ENCODE measurements around the gene SLC9A3.
"Not testable (repeated sequence)": the region's sequence is repeated elsewhere in the genome, so short reads cannot be mapped to it uniquely, and the experiment has no call there.

The SLC9A3 gene

GRCh38 chr5:510521-510920 lies 13.7 kb downstream of the SLC9A3 start:
- TF ChIP-seq, protein P1, sequence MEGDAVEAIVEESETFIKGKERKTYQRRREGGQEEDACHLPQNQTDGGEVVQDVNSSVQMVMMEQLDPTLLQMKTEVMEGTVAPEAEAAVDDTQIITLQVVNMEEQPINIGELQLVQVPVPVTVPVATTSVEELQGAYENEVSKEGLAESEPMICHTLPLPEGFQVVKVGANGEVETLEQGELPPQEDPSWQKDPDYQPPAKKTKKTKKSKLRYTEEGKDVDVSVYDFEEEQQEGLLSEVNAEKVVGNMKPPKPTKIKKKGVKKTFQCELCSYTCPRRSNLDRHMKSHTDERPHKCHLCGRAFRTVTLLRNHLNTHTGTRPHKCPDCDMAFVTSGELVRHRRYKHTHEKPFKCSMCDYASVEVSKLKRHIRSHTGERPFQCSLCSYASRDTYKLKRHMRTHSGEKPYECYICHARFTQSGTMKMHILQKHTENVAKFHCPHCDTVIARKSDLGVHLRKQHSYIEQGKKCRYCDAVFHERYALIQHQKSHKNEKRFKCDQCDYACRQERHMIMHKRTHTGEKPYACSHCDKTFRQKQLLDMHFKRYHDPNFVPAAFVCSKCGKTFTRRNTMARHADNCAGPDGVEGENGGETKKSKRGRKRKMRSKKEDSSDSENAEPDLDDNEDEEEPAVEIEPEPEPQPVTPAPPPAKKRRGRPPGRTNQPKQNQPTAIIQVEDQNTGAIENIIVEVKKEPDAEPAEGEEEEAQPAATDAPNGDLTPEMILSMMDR (IDR thresholded peaks at IDR 0.05; ENCODE audit: low read length) = no peak
- TF ChIP-seq EZH2 (IDR thresholded peaks at IDR 0.05; ENCODE audit: borderline replicate concordance, low read length) = no peak
- no peaks in the 10 kb centered on the region for H3K79me2 ChIP-seq (ENCODE audit: insufficient read depth, low read length)
- H3K9me2 ChIP-seq (ENCODE audit: low read depth, low read length) = no peaks in the 10 kb centered on the region

DNA sequence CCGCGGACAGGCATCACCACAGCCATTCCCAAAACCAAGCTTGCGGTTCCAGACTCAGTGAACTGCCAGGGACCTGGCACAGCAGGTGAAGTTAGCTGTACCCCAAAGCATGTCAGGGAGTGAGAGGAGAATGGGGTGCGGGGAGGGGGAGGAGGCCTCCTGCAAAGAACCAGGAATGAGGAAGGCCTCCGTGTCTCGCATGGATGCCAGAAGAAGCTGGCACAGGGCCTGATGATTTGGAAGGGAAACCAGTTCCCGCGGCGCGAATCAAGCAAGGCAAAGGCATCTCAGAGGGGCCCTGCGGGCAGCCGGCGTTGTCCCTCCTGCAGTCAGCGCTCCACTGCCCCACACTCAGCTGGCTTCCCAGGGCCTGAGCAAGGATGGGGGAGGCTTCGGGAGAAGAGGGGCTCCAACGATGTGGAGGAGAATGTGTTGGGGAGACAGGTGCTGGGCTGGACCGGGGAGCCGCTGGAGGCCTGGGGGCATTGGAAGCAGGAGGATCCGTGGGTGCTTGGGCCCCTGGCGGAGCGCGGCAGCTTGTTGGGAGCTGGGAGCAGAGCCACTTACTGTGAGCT lies 14.6 kb downstream of the SLC9A3 start:
- Histone ChIP-seq H3K9me3 (ENCODE audit: low read length) (no peaks in the 10 kb centered on the region), H2AFZ (ENCODE audit: low read length) (no peak overlapping the region), H3K27ac (ENCODE audit: low read depth, low read length, poor library complexity, severe bottlenecking) (no peak overlapping the region), H3K4me3 (ENCODE audit: low read depth, low read length, poor library complexity, severe bottlenecking) (no peak overlapping the region), H4K20me1 (ENCODE audit: insufficient read depth, low read length) (no peaks in the 10 kb centered on the region), H3K36me3 (ENCODE audit: insufficient read depth, low read length) (no peaks in the 10 kb centered on the region), H3K9me2 (ENCODE audit: low read depth, low read length) (no peaks in the 10 kb centered on the region), H3K4me2 (ENCODE audit: low read length) (no peak overlapping the region), H3K27me3 (ENCODE audit: insufficient read depth, low read length) (no peaks in the 10 kb centered on the region), H3K79me2 (ENCODE audit: insufficient read depth, low read length) (no peaks in the 10 kb centered on the region), H3K9ac (ENCODE audit: low read length) (no peak overlapping the region), H3F3A (ENCODE audit: insufficient read depth, low read length) (no peaks in the 10 kb centered on the region), H3K4me1 (ENCODE audit: insufficient read depth, low read length, severe bottlenecking) (no peaks in the 10 kb centered on the region)
- TF ChIP-seq EZH2 (IDR thresholded peaks at IDR 0.05; ENCODE audit: borderline replicate concordance, low read length) = no peak
- TF ChIP-seq, protein P1 (IDR thresholded peaks at IDR 0.05; ENCODE audit: low read length) = no peak

More at GRCh38 chr5:510521-510920, 13.7 kb downstream of the SLC9A3 start:
- Histone ChIP-seq H3K9me3 (ENCODE audit: low read length) (no peaks in the 10 kb centered on the region), H2AFZ (ENCODE audit: low read length) (no peak overlapping the region), H3K27me3 (ENCODE audit: insufficient read depth, low read length) (no peaks in the 10 kb centered on the region), H3K36me3 (ENCODE audit: insufficient read depth, low read length) (no peaks in the 10 kb centered on the region), H3K4me1 (ENCODE audit: insufficient read depth, low read length, severe bottlenecking) (no peaks in the 10 kb centered on the region), H3K9ac (ENCODE audit: low read length) (no peak overlapping the region), H4K20me1 (ENCODE audit: insufficient read depth, low read length) (no peaks in the 10 kb centered on the region), H3K4me3 (ENCODE audit: low read depth, low read length, poor library complexity, severe bottlenecking) (no peak overlapping the region), H3F3A (ENCODE audit: insufficient read depth, low read length) (no peaks in the 10 kb centered on the region), H3K4me2 (ENCODE audit: low read length) (no peak overlapping the region), H3K27ac (ENCODE audit: low read depth, low read length, poor library complexity, severe bottlenecking) (no peak overlapping the region)

DNA sequence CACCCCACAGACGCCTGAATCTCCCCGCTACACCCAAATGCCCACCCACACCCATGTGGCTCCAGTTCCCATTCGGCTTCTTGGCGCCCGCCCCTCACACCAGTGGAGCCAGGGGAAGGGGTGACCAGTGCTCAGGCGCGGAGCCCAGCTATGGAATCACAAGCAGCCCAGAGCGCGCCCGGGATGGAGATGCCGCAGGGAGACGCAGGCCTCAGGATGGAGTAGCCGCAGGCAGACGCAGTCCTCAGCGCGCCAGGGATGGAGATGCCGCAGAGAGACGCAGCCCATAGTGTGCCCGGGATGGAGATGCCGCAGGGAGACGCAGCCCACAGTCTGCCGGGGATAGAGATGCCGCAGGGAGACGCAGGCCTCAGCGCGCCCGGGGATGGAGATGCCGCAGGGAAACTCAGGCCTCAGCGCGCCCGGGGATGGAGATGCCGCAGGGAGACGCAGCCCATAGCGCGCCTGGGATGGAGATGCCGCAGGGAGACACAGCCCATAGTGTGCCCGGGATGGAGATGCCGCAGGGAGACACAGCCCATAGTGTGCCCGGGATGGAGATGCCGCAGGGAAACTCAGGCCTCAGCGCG lies 16.2 kb downstream of the SLC9A3 start:
- not testable (repeated sequence) for H3K9me2 ChIP-seq (ENCODE audit: low read depth, low read length); H3K4me2 ChIP-seq (ENCODE audit: low read length); H3K27me3 ChIP-seq (ENCODE audit: insufficient read depth, low read length); H3K9me3 ChIP-seq (ENCODE audit: low read length); H3K36me3 ChIP-seq (ENCODE audit: insufficient read depth, low read length); H2AFZ ChIP-seq (ENCODE audit: low read length); H3K4me3 ChIP-seq (ENCODE audit: low read depth, low read length, poor library complexity, severe bottlenecking); H3F3A ChIP-seq (ENCODE audit: insufficient read depth, low read length); H3K79me2 ChIP-seq (ENCODE audit: insufficient read depth, low read length); H3K27ac ChIP-seq (ENCODE audit: low read depth, low read length, poor library complexity, severe bottlenecking); H4K20me1 ChIP-seq (ENCODE audit: insufficient read depth, low read length); H3K9ac ChIP-seq (ENCODE audit: low read length); H3K4me1 ChIP-seq (ENCODE audit: insufficient read depth, low read length, severe bottlenecking)
